Heart right ventricle (tissue), 16 donors: ENCODE data around the gene HES3. TPM values are rescaled to one million over a fixed set of nuclear protein-coding genes. Genes with fewer than 3 reads are reported as not detected.
A peak's percentile ranks its signal among the peaks of the same experiment; 100 is the strongest.
"Not testable (repeated sequence)": the region's sequence is repeated elsewhere in the genome, so short reads cannot be mapped to it uniquely, and the experiment has no call there.

Experiments
- ATAC-seq, 8 donors: fragments of 200-7000 bp; cut with Tn5 transposase; one replicate each; pipeline ENCODE4 v1.9.1; 2020; ENCODE audit warnings: mild to moderate bottlenecking in 8 of 8, moderate library complexity in 8 of 8, moderate number of reproducible peaks in 1 of 8
- DNase-seq, 2 donors: peaks; one replicate each; pipeline ENCODE4 v3.0.0-alpha.2; 2020
- H3K27ac ChIP-seq, 10 donors: fragments of 200-600 bp; sonication (generic) in 2 of 10; one replicate each; pipeline versions ENCODE4 v1.5.0 to v1.8.0; 2020 to 2022; ENCODE audit warnings: mild to moderate bottlenecking in 3 of 10
- H3K27me3 ChIP-seq, 7 donors: fragments of 200-600 bp; one replicate each; pipeline ENCODE4 v1.8.0; 2021 to 2022; ENCODE audit warnings: mild to moderate bottlenecking in 2 of 7
- H3K36me3 ChIP-seq, 9 donors: fragments of 200-600 bp; sonication (generic) in 1 of 9; one replicate each; pipeline versions ENCODE4 v1.5.0 to v1.8.0; 2020 to 2022; ENCODE audit warnings: mild to moderate bottlenecking in 2 of 9
- H3K4me1 ChIP-seq, 9 donors: fragments of 200-600 bp; sonication (generic) in 1 of 9; one replicate each; pipeline versions ENCODE4 v1.5.0 to v1.8.0; 2020 to 2022; ENCODE audit warnings: mild to moderate bottlenecking in 4 of 9
- H3K4me3 ChIP-seq, 10 donors: fragments of 200-600 bp; sonication (generic) in 2 of 10; one replicate each; pipeline versions ENCODE4 v1.5.0 to v1.8.0; 2020 to 2022; ENCODE audit warnings: mild to moderate bottlenecking in 7 of 10, moderate library complexity in 2 of 10
- H3K9me3 ChIP-seq, 11 donors: fragments of 200-600 bp in 10 of 11; sonication (generic) in 2 of 11; one replicate each; pipeline versions ENCODE4 v1.5.0 to v1.8.0; 2013 to 2022; ENCODE audit warnings: mild to moderate bottlenecking in 2 of 11, control low read depth in 1 of 11, moderate library complexity in 1 of 11
- CTCF ChIP-seq, 9 donors: fragments of 200-600 bp; sonication (generic) in 2 of 9; IDR thresholded peaks; one replicate each; pipeline versions ENCODE4 v1.5.0 to v1.8.0; 2021 to 2022; ENCODE audit warnings: antibody characterized with exemption in 9 of 9, mild to moderate bottlenecking in 5 of 9, moderate library complexity in 1 of 9
- WGBS, 2 donors: extraction: QIAGEN DNeasy Blood & Tissue Kit; methylation state at CpG; one replicate each; pipeline ENCODE4 v1.1.7; 2013; ENCODE audit warnings: inconsistent platforms in 1 of 2; 5-methylcytosine and 5-hydroxymethylcytosine counted together
- intact Hi-C, 10 donors: fragments of 100-400 bp; cut with DNase I; formaldehyde crosslinking; loops; one replicate each; pipeline versions ENCODE4 v1.11.1 to v1.14.2; 2022
- polyA plus RNA-seq, 2 donors: library from polyadenylated mRNA; stranded (reverse); fragments of 200-250 nt; gene quantifications; one replicate each; pipeline ENCODE4 v1.2.3, GENCODE V29; 2013
- total RNA-seq, 10 donors: library from RNA; stranded (reverse); fragmentation: NEBNext Ultra II Directional in 3 of 10; extraction: Animal tissue kit (Norgen Biotek cat#: 25700) in 3 of 10; gene quantifications; one replicate each; pipeline versions ENCODE4 v1.2.1 to v1.2.4, GENCODE V29; 2021 to 2023
- donor health status: Arrhythmogenic right ventricular cardiomyopathy.
- donor health status: ischemic (EF 13 %, LVEDD 7.1; RV severe dilation, severe dysfunction).
- donor health status: healthy with polysubstance abuse.
- donor health status: DM: no; HTN: yes; CAD: no.
- donor health status: DM: no; HTN: no; CAD: no.
- donor health status: ischemic (EF 25% LVEDD 6.9; RV normal size, moderate dysfunction).
- donor health status: ischemic (EF 25% LVEDD 5.7; RV mildly dilated, moderate dysfunction).
- donor health status: healthy.
- donor health status: DM: yes; HTN: yes; CAD: no.
- donor health status: Ischemic cardiomyopathy.
- donor health status: ischemic (EF 35%, LVEDD 5.7; RV mildly dilated, moderate dysfunction).
- donor health status: nonischemic (EF 11% LVEDD 7.7; RV severe dilation, severe dysfunction).
- donor health status: DM: yes; HTN: yes; CAD: no.
- donor health status: PGD.
- donor health status: ischemic (EF 29% LVEDD 5.4; RV normal size, mild dysfunction).
- donor health status: nonischemic (EF 23%, LVEDD 6.1; RV moderate dilation, normal function).

The HES3 gene
- total and polyA plus RNA-seq, 12 donors, result not detected

GRCh38 chr1:6211731-6212130 lies 32.2 kb upstream of the HES3 start:
- Histone ChIP-seq H3K27me3 (peaks cover 0 to 24% (median 0%) of the 10 kb centered on the region in 7 donors), H3K4me3 (no peak overlapping the region), H3K4me1 (peaks cover 15 to 56% (median 24%) of the 10 kb centered on the region in 9 donors), H3K9me3 (no peaks in the 10 kb centered on the region), H3K36me3 (peaks cover 0 to 73% (median 13%) of the 10 kb centered on the region in 9 donors), H3K27ac (no peak overlapping the region)
- ATAC-seq, result no peak
- TF ChIP-seq CTCF (IDR thresholded peaks at IDR 0.05), result no peak
- DNase-seq, result no peak
- intact Hi-C loops, result no loop called here
- WGBS, 2 donors, result 84 to 88% methylated on average over 16 of the region's 16 CpGs

GRCh38 chr1:6212193-6212959 lies 31.6 kb upstream of the HES3 start:
- intact Hi-C loops, result no loop called here
- peaks cover 15 to 51% (median 19%) of the 10 kb centered on the region in 9 donors for H3K4me1 ChIP-seq
- DNase-seq (no peak), ATAC-seq (no peak)
- no peak overlapping the region for H3K27ac ChIP-seq
- WGBS, 2 donors, result 69 to 80% methylated on average over 20 of the region's 20 CpGs
- no peak for TF ChIP-seq CTCF (IDR thresholded peaks at IDR 0.05)
- peaks cover 0 to 79% (median 13%) of the 10 kb centered on the region in 9 donors for H3K36me3 ChIP-seq
- no peaks in the 10 kb centered on the region for H3K9me3 ChIP-seq
- peaks cover 0 to 17% (median 0%) of the 10 kb centered on the region in 7 donors for H3K27me3 ChIP-seq
- no peak overlapping the region for H3K4me3 ChIP-seq

GRCh38 chr1:6218375-6219164 lies 25.4 kb upstream of the HES3 start:
- Histone ChIP-seq H3K27ac (peak overlapping the region in 2 of 10 donors; percentile 44 to 49), H3K27me3 (no peaks in the 10 kb centered on the region), H3K4me1 (peaks cover 11 to 39% (median 21%) of the 10 kb centered on the region in 9 donors), H3K4me3 (no peak overlapping the region), H3K9me3 (no peaks in the 10 kb centered on the region), H3K36me3 (peaks cover 0 to 84% (median 8%) of the 10 kb centered on the region in 9 donors)
- no peak for DNase-seq
- TF ChIP-seq CTCF (IDR thresholded peaks at IDR 0.05), result no peak
- intact Hi-C loops, result no loop called here
- 79 to 80% methylated on average over 16 of the region's 16 CpGs for WGBS, 2 donors
- no peak for ATAC-seq

GRCh38 chr1:6219641-6220040 lies 24.3 kb upstream of the HES3 start:
- Histone ChIP-seq H3K27ac (peak overlapping the region in 2 of 10 donors; percentile 44 to 49), H3K36me3 (peaks cover 0 to 84% (median 15%) of the 10 kb centered on the region in 9 donors), H3K4me1 (peaks cover 16 to 49% (median 30%) of the 10 kb centered on the region in 9 donors)
- H3K4me3 ChIP-seq, intact Hi-C loops, H3K9me3 ChIP-seq, DNase-seq, H3K27me3 ChIP-seq, ATAC-seq: not testable (repeated sequence)
- WGBS, 2 donors, result 83 to 91% methylated on average over 11 of the region's 11 CpGs
